Right renal cortex interstitium (tissue), 3 donors: ENCODE measurements around the gene TP53BP2. TPM values are rescaled to one million over a fixed set of nuclear protein-coding genes. Genes with fewer than 3 reads are reported as not detected.

Experiments used
- DNase-seq, 3 donors: peaks; one replicate each; pipeline ENCODE4 v3.0.0-alpha.2; 2013; ENCODE audit warnings: low read depth in 3 of 3, low spot score in 2 of 3
- polyA plus RNA-seq, 3 donors: library from polyadenylated mRNA; unstranded; fragments of 120-200 nt; gene quantifications; one replicate each; pipeline ENCODE4 v1.2.1, GENCODE V29; 2013; ENCODE audit not compliant: insufficient read length in 3 of 3

TP53BP2 gene
- polyA plus RNA-seq, 3 donors: 51.3 to 65.4 (median 59.7) TPM

- DNase-seq: no peak
These were observed 43.1 kb downstream of the TP53BP2 start for GRCh38 chr1:223802602-223803001.

DNA sequence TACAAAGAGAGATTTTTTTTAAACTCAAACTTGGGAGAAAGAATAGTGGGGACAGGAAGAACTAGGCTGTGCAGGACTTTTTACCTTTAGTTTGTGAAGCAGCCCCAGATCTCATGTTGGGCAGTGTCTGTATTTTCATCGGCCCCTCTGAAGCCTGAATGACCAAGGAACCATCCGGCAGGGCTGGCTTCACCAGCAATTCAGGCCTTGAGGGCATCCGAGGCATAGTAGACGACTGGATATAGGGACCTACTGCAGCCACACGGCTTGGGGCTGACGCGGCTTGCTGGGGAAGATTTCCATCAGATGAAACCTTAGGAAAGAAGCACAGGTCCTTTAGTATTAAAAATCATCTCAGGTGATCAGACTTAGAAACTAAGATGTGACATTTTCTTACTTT, 43.7 kb downstream of the TP53BP2 start:
- no peak for DNase-seq

DNA sequence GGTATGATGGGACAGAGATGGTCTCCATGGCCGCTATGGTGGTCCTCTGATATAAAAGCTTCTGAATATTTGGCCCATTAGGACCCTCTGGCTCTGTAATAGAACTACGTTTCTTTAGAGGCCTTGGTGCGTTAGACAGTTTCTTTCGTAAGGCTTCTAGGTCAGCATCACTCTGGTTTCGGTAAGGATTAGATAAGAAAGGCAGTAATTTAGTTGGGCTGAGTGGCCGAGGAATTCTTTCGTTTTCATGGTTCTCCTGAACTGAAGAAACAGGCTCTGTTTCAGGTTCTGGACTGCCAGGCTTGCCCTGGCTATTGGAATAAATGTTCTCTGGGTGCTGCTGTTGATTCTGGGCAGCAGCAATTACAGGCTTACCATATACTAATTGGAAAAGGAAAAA, 49.5 kb downstream of the TP53BP2 start:
- no peak for DNase-seq

DNA sequence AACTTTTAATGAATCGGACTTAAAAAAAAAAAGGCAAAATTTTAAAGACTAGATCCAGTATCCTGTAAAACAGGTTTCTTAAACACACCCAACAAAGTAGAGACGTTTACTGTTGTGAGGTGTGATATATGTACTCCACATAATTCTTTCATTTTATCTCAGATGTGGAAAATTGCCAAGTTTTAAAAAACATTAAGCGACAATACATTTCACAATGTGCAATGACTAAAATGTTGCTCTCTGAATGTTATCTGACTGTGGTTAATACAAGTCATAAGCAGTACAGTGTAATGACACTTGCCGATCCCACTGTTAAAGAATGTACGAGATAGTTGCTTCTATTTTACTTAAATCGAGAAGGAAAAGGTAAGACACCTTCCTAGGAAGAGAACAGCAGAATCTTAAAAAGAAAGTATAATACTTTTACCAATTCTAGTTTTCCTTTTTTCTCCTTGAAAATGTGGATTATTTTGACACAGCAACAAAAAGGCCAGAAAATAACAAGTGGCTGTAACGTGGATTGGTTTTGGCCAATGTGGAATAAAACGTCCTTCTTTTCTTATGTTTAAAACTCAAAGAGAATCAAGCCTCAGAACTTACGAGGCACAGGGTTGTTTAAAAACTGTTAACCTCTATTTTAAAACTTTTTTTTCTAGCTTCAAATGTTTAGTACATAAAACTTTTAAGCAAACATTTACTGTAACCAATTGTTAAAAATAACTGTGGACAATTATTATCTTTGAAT, 51.4 kb downstream of the TP53BP2 start:
- no peak for DNase-seq

DNA sequence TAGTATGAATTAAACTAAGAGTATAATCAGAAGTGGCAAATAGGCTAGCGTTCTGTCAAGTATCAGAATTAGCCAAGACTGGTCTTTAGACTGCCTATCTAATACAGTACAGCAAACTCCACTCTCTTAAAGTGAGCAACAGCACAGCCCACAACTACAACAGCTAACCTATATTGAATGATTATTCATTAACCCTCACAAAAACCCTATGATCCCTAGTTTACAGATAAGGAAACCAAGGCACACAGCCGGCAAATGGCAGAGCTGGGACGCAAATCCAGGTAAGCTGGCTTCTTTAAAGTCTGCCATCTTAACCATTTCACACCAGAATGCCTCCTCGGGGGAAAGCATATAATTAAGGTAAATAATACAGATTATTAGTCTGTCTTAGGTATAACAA, 52.0 kb downstream of the TP53BP2 start:
- no peak for DNase-seq

DNA sequence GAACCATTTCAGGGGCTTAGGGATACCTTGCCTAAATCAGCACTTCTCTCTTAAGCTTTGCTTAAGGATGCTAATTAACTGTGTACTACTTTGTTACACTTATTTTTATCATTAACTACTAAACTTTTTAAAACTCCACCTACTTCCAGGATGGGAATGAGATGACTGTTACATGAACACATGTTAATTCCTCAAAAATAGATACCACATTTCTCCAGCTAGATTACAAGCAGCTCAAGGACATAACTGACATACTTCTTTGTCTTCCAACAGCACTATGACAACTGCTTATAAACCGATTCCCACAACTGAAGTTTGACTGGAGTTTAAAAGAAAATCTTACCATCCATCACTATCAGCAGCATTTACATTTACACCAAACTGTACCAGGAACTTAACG, 53.7 kb downstream of the TP53BP2 start:
- DNase-seq: no peak

DNA sequence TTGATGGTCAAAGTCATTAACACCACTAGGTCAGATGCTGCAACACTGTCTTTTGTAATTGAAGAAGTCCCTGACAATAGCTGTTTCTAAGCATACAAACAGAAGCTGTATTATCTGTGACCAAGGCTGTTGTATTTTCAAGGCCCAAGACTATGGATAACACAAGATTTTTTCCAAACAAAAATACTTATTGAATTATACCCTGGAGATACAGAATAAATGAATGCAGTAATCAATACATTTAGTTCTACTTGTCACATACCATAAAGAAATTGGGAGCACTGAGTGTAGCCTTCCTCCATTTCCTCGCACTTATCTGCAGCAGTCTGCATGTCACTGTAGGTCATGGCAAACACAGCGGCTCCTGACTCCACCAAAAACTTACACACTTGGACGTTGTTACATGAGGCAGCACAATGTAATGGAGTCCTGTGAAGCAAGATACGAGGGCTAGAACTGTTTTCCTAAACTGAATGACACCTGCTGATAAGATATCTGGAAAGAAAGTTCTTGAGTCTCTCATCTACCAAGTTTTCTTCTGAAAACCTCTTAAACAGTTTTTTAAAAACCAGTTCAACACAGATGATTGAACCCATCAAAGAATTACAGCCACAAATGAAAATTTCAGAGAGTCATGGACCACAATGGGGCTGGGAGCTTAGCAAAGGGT, 56.9 kb downstream of the TP53BP2 start:
- DNase-seq: no peak

DNA sequence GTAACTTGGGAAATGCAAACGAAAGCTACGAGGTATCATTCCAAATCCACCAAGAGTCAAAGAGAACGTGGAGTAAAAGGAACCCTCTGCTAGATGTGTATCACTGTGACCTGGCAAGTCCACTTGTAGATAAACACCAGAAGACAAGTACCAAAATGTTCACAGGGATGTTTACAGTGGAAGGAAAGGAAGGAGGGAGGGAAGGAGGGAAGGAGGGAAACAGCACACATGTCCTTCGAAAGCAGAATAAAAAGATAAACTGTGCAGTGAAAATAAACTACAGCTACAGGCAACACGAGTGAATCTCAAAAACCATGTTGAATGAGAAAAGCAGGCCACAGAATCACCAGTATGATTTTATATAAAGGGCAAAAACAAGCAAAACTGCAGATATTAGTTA, 59.9 kb downstream of the TP53BP2 start:
- no peak for DNase-seq

GRCh38 chr1:223784541-223784940, 61.2 kb downstream of the TP53BP2 start:
- no peak for DNase-seq

DNA sequence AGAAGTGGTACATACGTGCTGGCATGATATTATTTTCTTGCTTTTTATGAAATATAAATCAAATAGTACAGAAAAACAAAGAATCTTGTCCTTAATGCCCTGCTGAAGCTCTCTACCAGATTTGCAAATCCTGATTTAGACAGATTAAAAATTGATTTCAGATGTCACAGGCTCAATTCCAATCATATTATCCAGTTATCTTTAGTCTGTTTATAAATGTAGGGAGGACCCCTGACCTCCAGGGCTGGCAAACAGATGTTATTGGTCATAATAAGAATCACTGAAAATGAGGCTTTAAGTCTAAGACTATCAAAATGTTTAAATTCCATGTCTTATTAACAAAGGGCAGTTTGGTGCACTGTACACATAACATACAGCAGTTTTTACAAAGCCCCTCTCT, 62.1 kb downstream of the TP53BP2 start:
- no peak for DNase-seq

DNA sequence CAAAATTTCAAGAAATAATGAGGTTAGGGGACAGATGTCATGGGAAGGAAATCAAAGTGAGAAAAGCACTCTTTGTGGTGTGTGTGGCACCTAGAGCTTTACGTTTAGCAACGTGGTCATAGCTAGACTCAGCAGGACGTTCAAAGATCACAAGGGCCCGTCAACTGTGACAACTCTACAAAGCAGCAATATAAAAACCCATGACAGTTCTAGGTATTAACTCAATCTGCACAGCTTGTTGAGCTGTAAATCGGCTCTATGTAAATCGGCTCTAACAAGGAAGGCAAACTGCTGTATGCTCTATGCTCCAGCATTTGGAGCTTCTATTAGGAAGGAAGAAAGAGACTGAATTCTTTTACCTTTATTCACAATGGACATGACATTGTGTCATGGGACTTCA, 64.8 kb downstream of the TP53BP2 start:
- no peak for DNase-seq

DNA sequence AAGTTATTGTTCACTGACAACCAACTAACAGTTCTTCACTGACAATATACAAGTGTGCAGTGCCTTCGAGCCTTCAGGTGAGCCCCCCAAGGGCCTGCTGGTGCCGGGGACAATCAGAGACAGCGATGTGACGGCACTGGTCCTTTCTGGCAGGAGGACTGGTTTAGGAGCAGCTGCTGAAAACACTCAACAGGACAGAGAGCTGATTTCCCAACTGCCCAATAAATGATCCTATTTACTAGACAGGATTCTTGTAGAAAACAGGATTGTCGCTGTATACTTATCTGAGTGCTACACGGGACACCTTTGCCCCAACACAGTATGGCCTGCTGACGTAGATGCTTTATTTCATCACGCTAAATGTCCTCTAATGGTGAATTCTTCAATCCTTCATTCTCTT, 65.4 kb downstream of the TP53BP2 start:
- no peak for DNase-seq

DNA sequence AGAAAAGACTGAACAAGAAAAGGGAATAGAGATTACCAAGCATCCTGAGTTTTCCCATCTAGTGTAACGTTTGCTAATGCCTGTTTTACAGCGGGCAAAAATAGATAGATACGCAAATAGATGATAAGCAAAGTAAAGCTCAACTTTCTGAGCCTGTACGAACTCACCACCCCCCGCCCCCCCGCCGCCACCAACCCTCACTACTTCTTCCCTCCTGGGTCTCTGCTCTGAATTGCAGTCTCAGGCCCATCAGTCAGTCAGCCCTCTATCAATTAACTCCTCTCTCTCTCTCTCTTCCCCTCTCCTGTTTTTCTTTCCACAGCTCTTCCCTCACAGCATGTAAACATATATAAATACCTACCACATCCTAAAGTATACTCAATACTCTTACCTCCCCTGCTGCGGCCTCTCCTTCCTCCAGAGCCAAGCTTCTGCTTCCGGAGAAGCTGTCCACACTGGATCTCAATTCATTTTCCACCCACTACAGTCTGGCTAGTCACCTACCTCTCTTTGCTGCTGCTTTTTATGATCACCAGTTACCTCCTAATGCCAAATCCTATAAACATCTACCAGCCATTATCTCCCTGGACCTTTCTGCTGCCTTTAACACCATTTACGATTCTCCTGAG, 68.8 kb downstream of the TP53BP2 start:
- DNase-seq: no peak

DNA sequence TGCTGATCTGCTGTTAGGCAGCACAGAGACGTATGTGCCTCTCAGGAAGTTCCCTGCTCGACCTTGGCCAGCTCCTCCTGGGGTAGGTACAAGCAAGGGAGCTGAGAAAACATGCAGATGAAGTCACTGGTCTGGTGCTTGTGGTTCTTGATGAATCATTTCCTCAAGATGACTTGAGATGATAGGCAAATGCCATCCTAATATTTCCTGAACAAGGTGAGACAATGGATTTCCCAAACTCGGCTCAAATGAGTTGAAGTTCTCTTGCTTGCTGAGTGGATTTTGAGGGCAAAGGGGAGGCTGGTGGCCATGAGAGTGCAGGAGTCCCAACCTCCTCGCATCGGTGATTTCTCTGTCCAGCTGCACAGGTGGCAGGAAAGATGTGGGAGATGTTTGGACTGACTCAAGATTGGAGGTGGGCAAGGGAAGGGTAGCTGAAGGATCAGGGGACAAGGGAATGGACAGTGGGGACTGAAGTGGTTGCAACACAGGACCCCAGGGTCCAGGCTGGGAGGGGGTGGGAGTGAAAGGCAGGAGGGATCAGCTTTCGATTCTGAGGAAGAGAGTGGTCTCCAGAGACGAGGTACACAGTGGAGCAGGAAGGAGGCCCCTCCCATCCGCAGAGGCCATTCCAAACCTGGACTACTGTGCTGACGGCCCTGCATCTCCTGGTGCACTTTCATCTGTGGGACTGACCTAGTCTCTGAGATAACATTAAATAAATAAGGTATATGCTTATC, 69.5 kb downstream of the TP53BP2 start:
- DNase-seq: no peak

- no peak for DNase-seq
These were observed 70.1 kb downstream of the TP53BP2 start for GRCh38 chr1:223775711-223776074.

- DNase-seq: no peak
These were observed 70.7 kb downstream of the TP53BP2 start for GRCh38 chr1:223775054-223775453.

DNA sequence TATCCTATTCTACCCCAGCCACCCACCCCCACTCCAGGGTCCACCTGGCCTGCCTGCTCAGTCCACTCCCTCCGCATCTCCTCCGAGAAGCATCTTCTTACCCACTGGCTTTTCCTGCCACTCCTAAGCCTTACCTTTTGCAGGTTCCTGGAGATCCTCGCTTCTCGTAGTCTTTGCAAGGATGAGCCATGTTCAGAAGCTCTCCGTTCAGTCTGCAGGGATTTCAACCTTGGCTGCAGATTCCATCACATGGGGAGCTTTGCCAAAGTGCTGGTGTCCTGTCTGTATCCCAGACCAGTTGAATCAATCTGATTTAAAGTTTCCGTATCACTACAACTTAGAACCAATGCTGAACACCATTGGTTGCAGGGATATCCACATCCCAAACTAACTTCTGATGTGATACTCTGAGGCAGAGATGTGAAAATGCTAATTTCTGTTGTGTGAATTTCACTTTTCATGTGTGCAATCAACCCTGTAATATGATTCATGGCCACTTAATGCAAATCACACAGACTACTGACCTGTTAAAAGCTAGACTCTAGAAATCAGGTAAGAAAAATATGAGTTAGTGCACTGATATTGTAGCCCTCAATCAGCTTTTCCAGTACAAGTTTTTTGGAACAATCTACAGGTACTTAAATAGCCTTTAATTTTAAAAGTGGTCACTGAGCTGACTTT, 71.5 kb downstream of the TP53BP2 start:
- DNase-seq: no peak

- DNase-seq: no peak
These were observed 73.0 kb downstream of the TP53BP2 start for GRCh38 chr1:223772771-223773160.

GRCh38 chr1:223771814-223772770, 73.7 kb downstream of the TP53BP2 start:
- DNase-seq: no peak

GRCh38 chr1:223771469-223771813, 74.3 kb downstream of the TP53BP2 start:
- no peak for DNase-seq
